ENCODE results near the gene KLK2. TPM values are rescaled to one million over a fixed set of nuclear protein-coding genes. Genes with fewer than 3 reads are reported as not detected.
A peak's percentile ranks its signal among the peaks of the same experiment; 100 is the strongest.

KLK2 gene
- total RNA-seq, 1 experiment from 2014 or later: not detected

DNA sequence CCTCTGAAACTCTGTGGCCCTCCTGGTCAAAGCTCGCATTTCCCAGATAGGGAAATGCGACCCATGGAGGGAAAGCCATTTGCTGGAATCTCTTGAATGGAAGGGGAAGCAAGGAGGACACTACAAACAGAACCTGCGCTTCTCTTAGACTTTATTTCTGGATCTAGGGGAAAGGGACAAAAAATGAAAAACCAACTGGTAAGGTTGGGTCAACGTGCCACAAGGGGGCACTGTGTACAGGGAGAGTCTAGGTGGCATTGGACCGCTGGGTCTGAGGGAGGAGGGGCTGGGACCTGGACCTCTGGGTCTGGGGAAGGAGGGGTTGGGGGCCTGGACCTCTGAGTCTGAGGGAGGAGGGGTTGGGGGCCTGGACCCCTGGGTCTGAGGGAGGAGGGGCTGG, 33.0 kb downstream of the KLK2 start:
- intact Hi-C loops (cut with micrococcal nuclease): no loop called here
- peak; percentile 29; the same call in 1 of the 2 replicates for ATAC-seq
- CTCF ChIA-PET: no interaction called here

DNA sequence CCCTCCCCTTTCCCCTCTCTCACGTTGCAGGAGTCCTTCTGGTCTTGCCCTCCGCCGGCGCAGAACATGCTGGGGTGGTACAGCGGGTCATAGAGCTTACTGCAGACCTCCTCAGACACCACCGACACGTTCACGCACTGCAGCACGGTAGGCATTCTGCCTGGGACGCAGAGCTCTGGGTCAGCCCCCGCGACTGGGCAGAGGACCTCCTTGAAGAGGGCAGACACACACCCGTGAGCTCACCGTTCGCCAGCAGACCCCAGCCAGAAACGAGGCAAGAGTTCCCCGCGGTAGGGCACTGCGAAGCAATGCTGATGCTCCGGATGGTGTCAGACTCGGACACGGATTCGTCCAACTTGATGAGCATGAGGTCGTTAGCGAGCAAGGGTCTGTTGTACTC, 35.1 kb downstream of the KLK2 start:
- Histone ChIP-seq H3K9me2 (replicated peaks; ENCODE audit: low read length) (no peaks in the 10 kb centered on the region), H3F3A (ENCODE audit: low read length, unreplicated experiment) (no peaks in the 10 kb centered on the region), H3K9ac (ENCODE audit: low read length) (no peak overlapping the region), H3K27ac (ENCODE audit: low read length) (no peak overlapping the region), H3K4me1 (ENCODE audit: insufficient read depth, low read length) (no peaks in the 10 kb centered on the region; the same call in 1 of the 2 replicates), H3K36me3 (ENCODE audit: low read depth, low read length) (no peaks in the 10 kb centered on the region), H3K4me3 (ENCODE audit: low read length) (no peak overlapping the region), H2AFZ (ENCODE audit: low read length) (peak overlapping the region; percentile 14; the same call in 1 of the 2 replicates), H3K9me3 (ENCODE audit: low read length) (no peaks in the 10 kb centered on the region), H4K20me1 (ENCODE audit: low read length) (no peaks in the 10 kb centered on the region), H3K4me2 (ENCODE audit: low read length) (peak overlapping the region; percentile 33), H3K79me2 (ENCODE audit: low read length) (no peaks in the 10 kb centered on the region), H3K27me3 (ENCODE audit: low read length) (peaks cover 71% of the 10 kb centered on the region)
- BruUV-seq (replicated peaks): no TSS peak
- TF ChIP-seq EZH2 (IDR thresholded peaks at IDR 0.05; ENCODE audit: low read length, unreplicated experiment) (no peak), EZH2phosphoT487 (IDR thresholded peaks at IDR 0.05; ENCODE audit: borderline replicate concordance, low read length) (no peak)
- TF ChIP-seq, protein P1, sequence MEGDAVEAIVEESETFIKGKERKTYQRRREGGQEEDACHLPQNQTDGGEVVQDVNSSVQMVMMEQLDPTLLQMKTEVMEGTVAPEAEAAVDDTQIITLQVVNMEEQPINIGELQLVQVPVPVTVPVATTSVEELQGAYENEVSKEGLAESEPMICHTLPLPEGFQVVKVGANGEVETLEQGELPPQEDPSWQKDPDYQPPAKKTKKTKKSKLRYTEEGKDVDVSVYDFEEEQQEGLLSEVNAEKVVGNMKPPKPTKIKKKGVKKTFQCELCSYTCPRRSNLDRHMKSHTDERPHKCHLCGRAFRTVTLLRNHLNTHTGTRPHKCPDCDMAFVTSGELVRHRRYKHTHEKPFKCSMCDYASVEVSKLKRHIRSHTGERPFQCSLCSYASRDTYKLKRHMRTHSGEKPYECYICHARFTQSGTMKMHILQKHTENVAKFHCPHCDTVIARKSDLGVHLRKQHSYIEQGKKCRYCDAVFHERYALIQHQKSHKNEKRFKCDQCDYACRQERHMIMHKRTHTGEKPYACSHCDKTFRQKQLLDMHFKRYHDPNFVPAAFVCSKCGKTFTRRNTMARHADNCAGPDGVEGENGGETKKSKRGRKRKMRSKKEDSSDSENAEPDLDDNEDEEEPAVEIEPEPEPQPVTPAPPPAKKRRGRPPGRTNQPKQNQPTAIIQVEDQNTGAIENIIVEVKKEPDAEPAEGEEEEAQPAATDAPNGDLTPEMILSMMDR (conservative IDR thresholded peaks at IDR 0.05; ENCODE audit: low read depth, low read length): no peak
- DNase-seq (no peak), ATAC-seq (no peak)
- ChIA-PET POLR2A (ENCODE audit: unreplicated experiment) (no interaction called here), CTCF (no interaction called here)
- intact Hi-C loops (cut with micrococcal nuclease): no loop called here

More for the DNA sequence above, 33.0 kb downstream of the KLK2 start:
- H3K27me3 ChIP-seq (ENCODE audit: low read length): peaks cover 56% of the 10 kb centered on the region
- H4K20me1 ChIP-seq (ENCODE audit: low read length): no peaks in the 10 kb centered on the region
- H3K4me3 ChIP-seq (ENCODE audit: low read length): no peak overlapping the region
- no peaks in the 10 kb centered on the region for H3K9me3 ChIP-seq (ENCODE audit: low read length)
- no peak overlapping the region for H2AFZ ChIP-seq (ENCODE audit: low read length)
- DNase-seq: peak; percentile 73
- no peak for TF ChIP-seq EZH2 (IDR thresholded peaks at IDR 0.05; ENCODE audit: low read length, unreplicated experiment)
- TF ChIP-seq, protein P1 (conservative IDR thresholded peaks at IDR 0.05; ENCODE audit: low read depth, low read length): peak; percentile 72
- no peaks in the 10 kb centered on the region for H3K79me2 ChIP-seq (ENCODE audit: low read length)
- H3K27ac ChIP-seq (ENCODE audit: low read length): no peak overlapping the region
- H3K36me3 ChIP-seq (ENCODE audit: low read depth, low read length): no peaks in the 10 kb centered on the region
- H3K4me2 ChIP-seq (ENCODE audit: low read length): no peak overlapping the region
- H3F3A ChIP-seq (ENCODE audit: low read length, unreplicated experiment): no peaks in the 10 kb centered on the region
- POLR2A ChIA-PET (ENCODE audit: unreplicated experiment): no interaction called here
- BruUV-seq (replicated peaks): no TSS peak
- H3K4me1 ChIP-seq (ENCODE audit: insufficient read depth, low read length): no peaks in the 10 kb centered on the region; the same call in 1 of the 2 replicates
- H3K9ac ChIP-seq (ENCODE audit: low read length): no peak overlapping the region
- no peaks in the 10 kb centered on the region for H3K9me2 ChIP-seq (replicated peaks; ENCODE audit: low read length)

DNA sequence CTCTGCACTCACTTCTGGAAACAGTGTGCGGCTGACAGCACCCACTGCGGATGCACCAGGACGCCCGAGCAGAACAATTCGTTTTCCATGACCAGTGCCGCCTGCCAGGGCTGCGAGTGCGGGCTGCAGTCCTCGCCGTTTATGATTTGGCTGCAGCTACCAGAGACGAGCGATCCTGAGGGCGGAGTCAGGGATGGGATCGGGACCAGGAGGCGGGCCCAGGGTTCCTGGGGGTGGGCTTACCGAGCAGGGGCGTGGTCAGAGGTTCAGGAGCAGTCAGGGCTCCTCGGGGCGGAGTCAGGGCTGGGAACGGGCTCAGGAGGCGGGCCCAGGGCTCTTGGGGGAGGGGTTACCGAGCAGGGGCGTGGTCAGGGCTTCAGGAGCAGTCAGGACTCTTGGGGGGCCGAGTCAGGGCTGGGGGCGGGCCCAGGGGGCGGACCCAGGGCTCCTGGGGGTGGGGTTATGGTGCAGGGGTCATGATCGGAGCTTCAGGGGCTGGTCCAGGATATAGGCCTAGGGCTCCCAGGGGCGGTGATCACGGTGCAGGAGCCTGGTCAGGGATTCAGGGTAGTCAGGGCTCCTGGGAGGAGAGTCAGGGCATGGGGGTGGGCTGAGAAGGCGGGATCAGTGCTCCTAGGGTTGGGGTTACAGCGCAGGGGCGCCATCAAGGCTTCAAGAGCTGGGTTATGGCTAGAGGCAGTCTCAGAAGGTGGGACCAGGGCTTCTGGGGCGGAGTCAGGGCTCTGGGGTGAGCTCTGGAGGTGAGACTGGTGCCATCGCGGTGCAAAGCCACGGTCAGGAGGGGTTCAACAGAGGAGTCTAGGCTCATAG, 36.2 kb downstream of the KLK2 start:
- Histone ChIP-seq H3K79me2 (ENCODE audit: low read length) (no peaks in the 10 kb centered on the region), H2AFZ (ENCODE audit: low read length) (peak overlapping the region; percentile 43), H3K27ac (ENCODE audit: low read length) (no peak overlapping the region), H3K27me3 (ENCODE audit: low read length) (peaks cover 73% of the 10 kb centered on the region), H3K9me2 (replicated peaks; ENCODE audit: low read length) (no peaks in the 10 kb centered on the region), H3K4me3 (ENCODE audit: low read length) (peak overlapping the region; percentile 45; the same call in 1 of the 2 replicates), H3K4me1 (ENCODE audit: insufficient read depth, low read length) (no peaks in the 10 kb centered on the region; the same call in 1 of the 2 replicates), H3K4me2 (ENCODE audit: low read length) (peak overlapping the region; percentile 72), H3K9ac (ENCODE audit: low read length) (no peak overlapping the region), H3K9me3 (ENCODE audit: low read length) (no peaks in the 10 kb centered on the region), H3K36me3 (ENCODE audit: low read depth, low read length) (no peaks in the 10 kb centered on the region), H3F3A (ENCODE audit: low read length, unreplicated experiment) (no peaks in the 10 kb centered on the region), H4K20me1 (ENCODE audit: low read length) (no peaks in the 10 kb centered on the region)
- intact Hi-C loops (cut with micrococcal nuclease): no loop called here
- ChIA-PET POLR2A (ENCODE audit: unreplicated experiment) (no interaction called here), CTCF (no interaction called here)
- no TSS peak for BruUV-seq (replicated peaks)
- ATAC-seq (peak; percentile 75), DNase-seq (peak; percentile 86)
- TF ChIP-seq EZH2 (IDR thresholded peaks at IDR 0.05; ENCODE audit: low read length, unreplicated experiment): no peak
- no peak for TF ChIP-seq EZH2phosphoT487 (IDR thresholded peaks at IDR 0.05; ENCODE audit: borderline replicate concordance, low read length)
- TF ChIP-seq, protein P1 (conservative IDR thresholded peaks at IDR 0.05; ENCODE audit: low read depth, low read length): no peak
